ENCODE measurements around the gene IGFL4.

The IGFL4 gene

GRCh38 chr19:46022431-46023310, 18.1 kb downstream of the IGFL4 start, which contains the start of gene PGLYRP1:
TSS of gene PGLYRP1 (minus strand) at chr19:46023053. CDS start at chr19:46023021, 32 bp downstream.
- no peak within 1 kb of the TSS for H3K27ac ChIP-seq
- no peak for DNase-seq (ENCODE audit: low read depth, low spot score)

GRCh38 chr19:46022061-46022430, 18.8 kb downstream of the IGFL4 start:
- H3K27ac ChIP-seq, result no peak overlapping the region
- DNase-seq (ENCODE audit: low read depth, low spot score), result no peak

- no peak for DNase-seq (ENCODE audit: low read depth, low spot score)
- H3K27ac ChIP-seq, result no peak overlapping the region
These were observed 19.2 kb downstream of the IGFL4 start for GRCh38 chr19:46021531-46022041.

GRCh38 chr19:46020819-46021125, 20.0 kb downstream of the IGFL4 start:
- no peak for DNase-seq (ENCODE audit: low read depth, low spot score)
- no peak overlapping the region for H3K27ac ChIP-seq

GRCh38 chr19:46019270-46019669, 21.5 kb downstream of the IGFL4 start:
- DNase-seq (ENCODE audit: low read depth, low spot score), result no peak
- no peak overlapping the region for H3K27ac ChIP-seq

- DNase-seq (ENCODE audit: low read depth, low spot score), result no peak
- no peak overlapping the region for H3K27ac ChIP-seq
These were observed 22.0 kb downstream of the IGFL4 start for GRCh38 chr19:46018729-46019251.

GRCh38 chr19:46017874-46018675, 22.7 kb downstream of the IGFL4 start:
- no peak overlapping the region for H3K27ac ChIP-seq
- DNase-seq (ENCODE audit: low read depth, low spot score), result no peak

GRCh38 chr19:46017095-46017429, 23.7 kb downstream of the IGFL4 start:
- no peak overlapping the region for H3K27ac ChIP-seq
- no peak for DNase-seq (ENCODE audit: low read depth, low spot score)

- no peak overlapping the region for H3K27ac ChIP-seq
- no peak for DNase-seq (ENCODE audit: low read depth, low spot score)
These were observed 24.2 kb downstream of the IGFL4 start for GRCh38 chr19:46016426-46017094.

GRCh38 chr19:46015687-46016425, 24.9 kb downstream of the IGFL4 start:
- no peak for DNase-seq (ENCODE audit: low read depth, low spot score)
- no peak overlapping the region for H3K27ac ChIP-seq

GRCh38 chr19:46014941-46015686, 25.7 kb downstream of the IGFL4 start:
- DNase-seq (ENCODE audit: low read depth, low spot score), result no peak
- H3K27ac ChIP-seq, result no peak overlapping the region

GRCh38 chr19:46014534-46014933, 26.3 kb downstream of the IGFL4 start:
- no peak for DNase-seq (ENCODE audit: low read depth, low spot score)
- no peak overlapping the region for H3K27ac ChIP-seq

GRCh38 chr19:46009530-46010510, 31.0 kb downstream of the IGFL4 start:
- no peak for DNase-seq (ENCODE audit: low read depth, low spot score)
- no peak overlapping the region for H3K27ac ChIP-seq

GRCh38 chr19:46006411-46006810, 34.4 kb downstream of the IGFL4 start:
- DNase-seq (ENCODE audit: low read depth, low spot score), result no peak
- no peak overlapping the region for H3K27ac ChIP-seq

GRCh38 chr19:46002678-46003275, 38.0 kb downstream of the IGFL4 start:
- no peak overlapping the region for H3K27ac ChIP-seq
- no peak for DNase-seq (ENCODE audit: low read depth, low spot score)

GRCh38 chr19:46000491-46001246, 40.1 kb downstream of the IGFL4 start:
- no peak for DNase-seq (ENCODE audit: low read depth, low spot score)
- no peak overlapping the region for H3K27ac ChIP-seq

GRCh38 chr19:45999653-46000121, 41.1 kb downstream of the IGFL4 start:
- no peak for DNase-seq (ENCODE audit: low read depth, low spot score)
- no peak overlapping the region for H3K27ac ChIP-seq

Measured in epithelial cell of prostate (primary cell).